Measurements from ENCODE around the gene THSD7B. TPM values are rescaled to one million over a fixed set of nuclear protein-coding genes. Genes with fewer than 3 reads are reported as not detected.

The THSD7B gene
- total RNA-seq, 1 experiment from 2014 or later: 6.9 TPM

DNA sequence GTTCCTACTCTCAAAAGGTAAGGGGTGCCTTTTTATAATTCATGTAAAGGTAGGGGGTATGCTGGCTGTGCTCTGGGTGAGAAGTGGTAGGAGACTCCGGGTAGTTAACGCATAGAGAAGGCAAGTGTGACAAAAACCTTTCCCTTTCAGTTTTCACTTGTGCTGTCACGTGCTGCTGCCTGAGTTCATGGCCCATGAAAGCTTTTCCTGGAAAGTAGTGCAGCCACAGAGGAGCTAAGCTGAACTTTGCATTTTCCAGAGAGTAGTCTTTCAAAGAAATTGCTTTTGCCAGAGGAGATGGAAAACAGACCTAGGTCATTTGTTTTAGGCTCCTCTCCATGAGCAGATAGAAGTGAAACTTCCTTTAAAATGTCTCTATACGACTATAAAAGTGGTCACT is 44.7 kb downstream of the THSD7B start:
- Mint-ChIP-seq H3K4me3 (ENCODE audit: unreplicated experiment) (no peak overlapping the region), H3K27ac (ENCODE audit: unreplicated experiment) (no peak overlapping the region), H3K4me1 (ENCODE audit: low read depth, unreplicated experiment) (no peaks in the 10 kb centered on the region), H3K9me3 (ENCODE audit: unreplicated experiment) (no peaks in the 10 kb centered on the region), H3K36me3 (ENCODE audit: insufficient read depth, unreplicated experiment) (no peaks in the 10 kb centered on the region), H3K27me3 (ENCODE audit: insufficient read depth, unreplicated experiment) (no peaks in the 10 kb centered on the region)
- H3K36me3 ChIP-seq (ENCODE audit: control insufficient read depth, insufficient read depth, low read length): no peaks in the 10 kb centered on the region
- H3K9me3 ChIP-seq: no peaks in the 10 kb centered on the region; the same call in 1 of the 2 replicates
- POLR2A ChIA-PET: no interaction called here
- H3K4me1 ChIP-seq: no peaks in the 10 kb centered on the region
- TF ChIP-seq, protein P1, sequence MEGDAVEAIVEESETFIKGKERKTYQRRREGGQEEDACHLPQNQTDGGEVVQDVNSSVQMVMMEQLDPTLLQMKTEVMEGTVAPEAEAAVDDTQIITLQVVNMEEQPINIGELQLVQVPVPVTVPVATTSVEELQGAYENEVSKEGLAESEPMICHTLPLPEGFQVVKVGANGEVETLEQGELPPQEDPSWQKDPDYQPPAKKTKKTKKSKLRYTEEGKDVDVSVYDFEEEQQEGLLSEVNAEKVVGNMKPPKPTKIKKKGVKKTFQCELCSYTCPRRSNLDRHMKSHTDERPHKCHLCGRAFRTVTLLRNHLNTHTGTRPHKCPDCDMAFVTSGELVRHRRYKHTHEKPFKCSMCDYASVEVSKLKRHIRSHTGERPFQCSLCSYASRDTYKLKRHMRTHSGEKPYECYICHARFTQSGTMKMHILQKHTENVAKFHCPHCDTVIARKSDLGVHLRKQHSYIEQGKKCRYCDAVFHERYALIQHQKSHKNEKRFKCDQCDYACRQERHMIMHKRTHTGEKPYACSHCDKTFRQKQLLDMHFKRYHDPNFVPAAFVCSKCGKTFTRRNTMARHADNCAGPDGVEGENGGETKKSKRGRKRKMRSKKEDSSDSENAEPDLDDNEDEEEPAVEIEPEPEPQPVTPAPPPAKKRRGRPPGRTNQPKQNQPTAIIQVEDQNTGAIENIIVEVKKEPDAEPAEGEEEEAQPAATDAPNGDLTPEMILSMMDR (IDR thresholded peaks at IDR 0.05; ENCODE audit: insufficient read depth in 1 of 2, low read depth in 1 of 2, low read length in 1 of 2, severe bottlenecking in 1 of 2, unreplicated experiment in 1 of 2): no peak
- no TSS peak for BruUV-seq (replicated peaks)
- intact Hi-C loops (cut with micrococcal nuclease; ENCODE audit: unreplicated experiment): no loop called here
- DNase-seq: no peak
- CTCF ChIA-PET: no interaction called here
- no peaks in the 10 kb centered on the region for H3K27me3 ChIP-seq (replicated peaks; ENCODE audit: control insufficient read depth, insufficient read depth, low read length)
- no peak overlapping the region for H3K4me3 ChIP-seq (ENCODE audit: low read depth, low read length)

DNA sequence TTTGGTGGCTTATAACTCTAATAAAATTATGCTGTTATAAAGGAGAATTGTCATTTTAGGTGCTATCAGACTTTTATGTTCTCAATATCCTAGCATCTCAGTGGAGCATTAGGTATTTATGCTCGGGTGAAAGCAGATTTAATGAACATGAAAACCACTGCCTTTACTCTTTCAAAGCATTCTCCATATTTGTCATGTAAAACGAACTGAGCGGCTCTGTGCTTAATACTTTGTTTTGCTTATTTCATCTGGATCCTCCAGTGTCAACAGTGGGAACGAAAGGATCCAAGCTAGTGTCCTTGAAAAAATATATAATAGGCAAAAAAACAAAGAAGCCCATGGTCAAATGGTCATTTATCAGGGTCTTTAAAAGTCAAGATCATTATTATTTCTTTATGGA is 53.5 kb downstream of the THSD7B start:
- POLR2A ChIA-PET: no interaction called here
- no TSS peak for BruUV-seq (replicated peaks)
- Mint-ChIP-seq H3K4me3 (ENCODE audit: unreplicated experiment) (no peak overlapping the region), H3K27me3 (ENCODE audit: insufficient read depth, unreplicated experiment) (no peaks in the 10 kb centered on the region), H3K36me3 (ENCODE audit: insufficient read depth, unreplicated experiment) (no peaks in the 10 kb centered on the region), H3K9me3 (ENCODE audit: unreplicated experiment) (no peaks in the 10 kb centered on the region), H3K4me1 (ENCODE audit: low read depth, unreplicated experiment) (no peaks in the 10 kb centered on the region), H3K27ac (ENCODE audit: unreplicated experiment) (no peak overlapping the region)
- CTCF ChIA-PET: no interaction called here
- no peaks in the 10 kb centered on the region for H3K4me1 ChIP-seq
- TF ChIP-seq, protein P1 (IDR thresholded peaks at IDR 0.05; ENCODE audit: insufficient read depth in 1 of 2, low read depth in 1 of 2, low read length in 1 of 2, severe bottlenecking in 1 of 2, unreplicated experiment in 1 of 2): no peak
- no peaks in the 10 kb centered on the region for H3K9me3 ChIP-seq
- H3K4me3 ChIP-seq (ENCODE audit: low read depth, low read length): no peak overlapping the region
- no peaks in the 10 kb centered on the region for H3K36me3 ChIP-seq (ENCODE audit: control insufficient read depth, insufficient read depth, low read length)
- no peaks in the 10 kb centered on the region for H3K27me3 ChIP-seq (replicated peaks; ENCODE audit: control insufficient read depth, insufficient read depth, low read length)
- DNase-seq: no peak
- intact Hi-C loops (cut with micrococcal nuclease; ENCODE audit: unreplicated experiment): no loop called here

DNA sequence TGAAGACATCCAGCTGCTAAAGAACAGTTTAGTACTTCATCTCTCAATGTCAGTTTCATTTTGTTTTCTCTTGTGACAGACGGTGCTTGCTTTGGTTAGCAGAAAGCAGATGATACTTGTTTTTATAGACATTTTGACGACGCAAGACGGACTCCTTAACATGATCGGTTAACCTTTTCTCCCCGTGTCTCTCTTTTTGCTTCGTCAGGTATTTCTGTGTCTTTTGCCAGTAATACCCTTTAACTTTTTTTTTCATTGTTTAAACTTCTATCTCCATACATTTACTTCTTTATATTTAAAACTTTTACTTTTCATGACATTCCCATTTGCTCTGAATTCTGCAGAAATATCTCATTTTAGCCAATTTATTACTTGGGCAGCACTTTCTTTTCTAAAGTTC is 57.9 kb downstream of the THSD7B start:
- H3K27ac Mint-ChIP-seq (ENCODE audit: unreplicated experiment): no peak overlapping the region
- Histone ChIP-seq H3K4me1 (no peaks in the 10 kb centered on the region), H3K27me3 (replicated peaks; ENCODE audit: control insufficient read depth, insufficient read depth, low read length) (no peaks in the 10 kb centered on the region), H3K9me3 (no peaks in the 10 kb centered on the region), H3K4me3 (ENCODE audit: low read depth, low read length) (no peak overlapping the region), H3K36me3 (ENCODE audit: control insufficient read depth, insufficient read depth, low read length) (no peaks in the 10 kb centered on the region)
- no peaks in the 10 kb centered on the region for H3K27me3 Mint-ChIP-seq (ENCODE audit: insufficient read depth, unreplicated experiment)
- TF ChIP-seq, protein P1 (IDR thresholded peaks at IDR 0.05; ENCODE audit: insufficient read depth in 1 of 2, low read depth in 1 of 2, low read length in 1 of 2, severe bottlenecking in 1 of 2, unreplicated experiment in 1 of 2): no peak
- no peaks in the 10 kb centered on the region for H3K4me1 Mint-ChIP-seq (ENCODE audit: low read depth, unreplicated experiment)
- BruUV-seq (replicated peaks): no TSS peak
- no peaks in the 10 kb centered on the region for H3K36me3 Mint-ChIP-seq (ENCODE audit: insufficient read depth, unreplicated experiment)
- no peaks in the 10 kb centered on the region for H3K9me3 Mint-ChIP-seq (ENCODE audit: unreplicated experiment)
- CTCF ChIA-PET: no interaction called here
- DNase-seq: no peak
- intact Hi-C loops (cut with micrococcal nuclease; ENCODE audit: unreplicated experiment): no loop called here
- H3K4me3 Mint-ChIP-seq (ENCODE audit: unreplicated experiment): no peak overlapping the region
- POLR2A ChIA-PET: no interaction called here

All from Caco-2 (cell line).